Testis (tissue), 3 donors: ENCODE results near the gene LSM14A. TPM values are rescaled to one million over a fixed set of nuclear protein-coding genes. Genes with fewer than 3 reads are reported as not detected.

ENCODE experiments used
- DNase-seq: peaks from one replicate; pipeline ENCODE4 v3.0.0-alpha.2; 2019
- H3K27ac ChIP-seq, 2 donors: fragments of 200-600 bp; sonication (generic); one replicate each; pipeline ENCODE4 v1.5.1; 2019
- H3K27me3 ChIP-seq: fragments of 200-600 bp; sonication (generic); one replicate; pipeline ENCODE4 v1.5.1; 2019
- H3K36me3 ChIP-seq: fragments of 200-600 bp; sonication (generic); one replicate; pipeline ENCODE4 v1.5.1; 2017; ENCODE audit warnings: low read depth; ENCODE audit errors: missing control alignments
- H3K4me1 ChIP-seq: fragments of 200-600 bp; sonication (generic); one replicate; pipeline ENCODE4 v1.5.1; 2019
- H3K4me3 ChIP-seq, 2 donors: fragments of 200-600 bp; sonication (generic); one replicate each; pipeline ENCODE4 v1.5.1; 2017 to 2019
- H3K9me3 ChIP-seq: fragments of 200-600 bp; sonication (generic); one replicate; pipeline ENCODE4 v1.5.1; 2017
- POLR2A ChIP-seq: fragments of 450-650 bp; IDR thresholded peaks from one replicate; pipeline ENCODE4 v1.6.1; 2017; ENCODE audit warnings: antibody characterized with exemption, mild to moderate bottlenecking, moderate library complexity
- WGBS, 2 donors: methylation state at CpG; one replicate each; pipeline ENCODE4 v1.1.5; 2018; 5-methylcytosine and 5-hydroxymethylcytosine counted together
- intact Hi-C: fragments of 100-400 bp; cut with DNase I; formaldehyde crosslinking; loops from one replicate; pipeline ENCODE4 v1.15.1; 2023; ENCODE audit warnings: low total_unique reads
- polyA plus RNA-seq: library from polyadenylated mRNA; stranded (reverse); fragments of 350-450 nt; fragmentation: Illumina TruSeq; extraction: RNeasy Lipid Tissue Mini Kit (QIAGEN cat#74804); gene quantifications from one replicate; pipeline ENCODE4 v1.2.3, GENCODE V29; 2014; ENCODE audit warnings: low read depth, low replicate concordance; ENCODE audit not compliant: insufficient read depth
- total RNA-seq, 2 donors: library from RNA; depleted of rRNA; stranded (reverse); fragments of >200 nt; gene quantifications; one replicate each; pipeline ENCODE4 v1.2.3, GENCODE V29; 2016
- TF ChIP-seq, protein P1 (sequence below), 3 experiments: fragments of 450-650 bp in 2 of 3; fragments of 200-600 bp in 1 of 3; sonication (generic) in 1 of 3; IDR thresholded peaks; one replicate each; pipeline ENCODE4 v1.5.1; 2016 to 2019; ENCODE audit warnings: antibody characterized with exemption in 3 of 3, mild to moderate bottlenecking in 2 of 3, moderate library complexity in 1 of 3

The LSM14A gene
- total and polyA plus RNA-seq, 3 donors from 2014 or later: 122 to 192 (median 174) TPM

- no peak overlapping the region for H3K27ac ChIP-seq
- no peaks in the 10 kb centered on the region for H3K9me3 ChIP-seq
- no peaks in the 10 kb centered on the region for H3K36me3 ChIP-seq
- H3K4me3 ChIP-seq: no peak overlapping the region
- no peaks in the 10 kb centered on the region for H3K27me3 ChIP-seq
- 92 to 100% methylated on average over 1 of the region's 1 CpG for WGBS, 2 donors
- DNase-seq: no peak
- no peaks in the 10 kb centered on the region for H3K4me1 ChIP-seq
- intact Hi-C loops: no loop called here
- no peak for TF ChIP-seq POLR2A
- TF ChIP-seq, protein P1, sequence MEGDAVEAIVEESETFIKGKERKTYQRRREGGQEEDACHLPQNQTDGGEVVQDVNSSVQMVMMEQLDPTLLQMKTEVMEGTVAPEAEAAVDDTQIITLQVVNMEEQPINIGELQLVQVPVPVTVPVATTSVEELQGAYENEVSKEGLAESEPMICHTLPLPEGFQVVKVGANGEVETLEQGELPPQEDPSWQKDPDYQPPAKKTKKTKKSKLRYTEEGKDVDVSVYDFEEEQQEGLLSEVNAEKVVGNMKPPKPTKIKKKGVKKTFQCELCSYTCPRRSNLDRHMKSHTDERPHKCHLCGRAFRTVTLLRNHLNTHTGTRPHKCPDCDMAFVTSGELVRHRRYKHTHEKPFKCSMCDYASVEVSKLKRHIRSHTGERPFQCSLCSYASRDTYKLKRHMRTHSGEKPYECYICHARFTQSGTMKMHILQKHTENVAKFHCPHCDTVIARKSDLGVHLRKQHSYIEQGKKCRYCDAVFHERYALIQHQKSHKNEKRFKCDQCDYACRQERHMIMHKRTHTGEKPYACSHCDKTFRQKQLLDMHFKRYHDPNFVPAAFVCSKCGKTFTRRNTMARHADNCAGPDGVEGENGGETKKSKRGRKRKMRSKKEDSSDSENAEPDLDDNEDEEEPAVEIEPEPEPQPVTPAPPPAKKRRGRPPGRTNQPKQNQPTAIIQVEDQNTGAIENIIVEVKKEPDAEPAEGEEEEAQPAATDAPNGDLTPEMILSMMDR (IDR thresholded peaks at IDR 0.05): no peak
Measured at GRCh38 chr19:34208291-34208884, 36.1 kb downstream of the LSM14A start.

DNA sequence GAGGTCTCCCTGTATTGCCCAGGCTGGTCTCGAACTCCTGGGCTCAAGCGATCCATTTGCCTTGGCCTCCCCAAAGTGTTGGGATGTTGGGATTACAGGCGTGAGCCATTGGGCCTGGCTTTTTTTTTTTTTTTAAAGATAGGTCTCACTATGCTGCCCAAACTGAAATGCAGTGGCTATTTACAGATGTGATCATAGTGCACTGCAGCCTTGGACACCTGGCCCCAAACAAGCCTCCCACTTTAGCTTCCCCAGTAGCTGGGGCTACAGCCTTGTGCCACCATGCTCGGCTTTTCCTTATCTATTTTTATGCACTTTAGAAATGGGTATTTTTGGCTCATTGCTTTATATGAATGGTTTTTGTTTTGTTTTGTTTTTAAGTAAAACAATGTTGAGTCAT is 37.4 kb downstream of the LSM14A start:
- H3K9me3 ChIP-seq: no peaks in the 10 kb centered on the region
- TF ChIP-seq, protein P1 (IDR thresholded peaks at IDR 0.05): no peak
- no peak for TF ChIP-seq POLR2A
- no peaks in the 10 kb centered on the region for H3K4me1 ChIP-seq
- H3K4me3 ChIP-seq: no peak overlapping the region
- intact Hi-C loops: no loop called here
- no peak for DNase-seq
- WGBS, 2 donors: 91 to 94% methylated on average over 4 of the region's 4 CpGs
- H3K27me3 ChIP-seq: no peaks in the 10 kb centered on the region
- H3K27ac ChIP-seq: no peak overlapping the region
- no peaks in the 10 kb centered on the region for H3K36me3 ChIP-seq

DNA sequence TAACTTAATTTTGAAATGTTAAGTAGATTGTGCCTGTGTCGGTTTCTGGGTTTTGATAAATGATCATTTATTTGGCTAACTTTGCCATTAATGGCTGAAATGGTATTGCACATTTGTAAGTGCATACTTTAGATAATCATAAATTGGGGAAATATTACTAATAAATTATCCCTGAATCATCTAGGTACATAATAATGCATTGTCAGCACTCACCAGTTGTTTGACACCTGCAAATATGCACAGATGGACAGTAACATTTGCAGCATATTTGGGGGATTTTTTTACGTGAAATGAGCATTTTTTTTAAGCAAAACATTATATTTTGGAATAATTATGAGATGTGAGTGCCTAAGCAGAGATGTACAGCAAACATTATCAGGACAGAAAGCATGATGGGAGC is 41.0 kb downstream of the LSM14A start:
- no peak for DNase-seq
- no peak overlapping the region for H3K27ac ChIP-seq
- intact Hi-C loops: no loop called here
- H3K27me3 ChIP-seq: no peaks in the 10 kb centered on the region
- TF ChIP-seq, protein P1 (IDR thresholded peaks at IDR 0.05): no peak
- TF ChIP-seq POLR2A: no peak
- H3K9me3 ChIP-seq: no peaks in the 10 kb centered on the region
- peaks cover 2% of the 10 kb centered on the region for H3K4me1 ChIP-seq
- H3K4me3 ChIP-seq: no peak overlapping the region
- 84 to 95% methylated on average over 2 of the region's 2 CpGs for WGBS, 2 donors
- H3K36me3 ChIP-seq: no peaks in the 10 kb centered on the region

- H3K4me1 ChIP-seq: peaks cover 3% of the 10 kb centered on the region
- H3K36me3 ChIP-seq: no peaks in the 10 kb centered on the region
- H3K4me3 ChIP-seq: no peak overlapping the region
- DNase-seq: no peak
- no peak for TF ChIP-seq POLR2A
- TF ChIP-seq, protein P1 (IDR thresholded peaks at IDR 0.05): no peak
- no peak overlapping the region for H3K27ac ChIP-seq
- intact Hi-C loops: no loop called here
- no peaks in the 10 kb centered on the region for H3K9me3 ChIP-seq
- 92 to 99% methylated on average over 4 of the region's 4 CpGs for WGBS, 2 donors
- H3K27me3 ChIP-seq: no peaks in the 10 kb centered on the region
Measured at GRCh38 chr19:34214040-34214439, 41.7 kb downstream of the LSM14A start.

- WGBS, 2 donors: 82 to 85% methylated on average over 3 of the region's 3 CpGs
- peaks cover 3% of the 10 kb centered on the region for H3K4me1 ChIP-seq
- DNase-seq: no peak
- no peaks in the 10 kb centered on the region for H3K36me3 ChIP-seq
- no peak overlapping the region for H3K4me3 ChIP-seq
- TF ChIP-seq POLR2A: no peak
- TF ChIP-seq, protein P1 (IDR thresholded peaks at IDR 0.05): no peak
- intact Hi-C loops: no loop called here
- H3K27ac ChIP-seq: no peak overlapping the region
- H3K27me3 ChIP-seq: no peaks in the 10 kb centered on the region
- no peaks in the 10 kb centered on the region for H3K9me3 ChIP-seq
Measured at GRCh38 chr19:34215006-34215665, 42.8 kb downstream of the LSM14A start.
